HEK293 (cell line): ENCODE results near the gene DBX2.
"Not testable (repeated sequence)": the region's sequence is repeated elsewhere in the genome, so short reads cannot be mapped to it uniquely, and the experiment has no call there.

ENCODE experiments used
- CTCF ChIA-PET: fragments of 350-600 bp; formaldehyde crosslinking; extraction: SDS; loops from one replicate; lab custom pipeline; 2021; ENCODE audit warnings: antibody characterized with exemption; lab: Yijun Ruan, JAX
- POLR2A ChIA-PET: fragments of 300-600 bp; formaldehyde crosslinking; extraction: SDS; loops from one replicate; lab custom pipeline; 2020; ENCODE audit warnings: antibody characterized with exemption, inconsistent platforms; lab: Yijun Ruan, JAX
- H3K27ac ChIP-seq: fragments of 200-500 bp; sonication (Bioruptor generic); 2 replicates; pipeline ENCODE4 v1.5.1; 2014; ENCODE audit warnings: low read depth, low read length, control low read depth, inconsistent platforms; ENCODE audit errors: extremely low read depth
- H3K36me3 ChIP-seq, 2 experiments: fragments of 200-500 bp in 1 of 2; sonication (Bioruptor generic) in 1 of 2; 1 replicate in 1 of 2; 2 replicates in 1 of 2; pipeline ENCODE4 v1.5.1; 2014 to 2017; ENCODE audit warnings: inconsistent platforms in 2 of 2, low read length in 2 of 2; ENCODE audit not compliant: control insufficient read depth in 2 of 2, insufficient read depth in 1 of 2
- H3K4me1 ChIP-seq: fragments of 200-500 bp; sonication (Bioruptor generic); 2 replicates; pipeline ENCODE4 v1.5.1; 2014; ENCODE audit warnings: mild to moderate bottlenecking, low read length, inconsistent platforms; ENCODE audit not compliant: control insufficient read depth, insufficient read depth
- H3K4me3 ChIP-seq: 2 replicates; pipeline ENCODE4 v1.5.1; 2011; ENCODE audit warnings: low read depth, mild to moderate bottlenecking, control low read depth, low read length, moderate library complexity
- H3K9me3 ChIP-seq: fragments of 200-500 bp; sonication (Bioruptor generic); 2 replicates; pipeline ENCODE4 v1.5.1; 2014; ENCODE audit warnings: low read depth, low read length, inconsistent platforms; ENCODE audit not compliant: control insufficient read depth, insufficient read depth
- ATF2 ChIP-seq: fragments of 450-650 bp; formaldehyde crosslinking; IDR thresholded peaks from 2 replicates; pipeline ENCODE4 v1.5.1; 2016; ENCODE audit warnings: missing biosample characterization, missing genetic modification characterization, low read depth
- HOXC10 ChIP-seq: sonication (generic); formaldehyde crosslinking; IDR thresholded peaks from 2 replicates; pipeline ENCODE4 v1.8.1; 2023; ENCODE audit warnings: mild to moderate bottlenecking, missing genetic modification reagents
- ZBTB11 ChIP-seq: fragments of 450-650 bp; formaldehyde crosslinking; conservative IDR thresholded peaks from 2 replicates; pipeline ENCODE4 v1.5.1; 2016; ENCODE audit warnings: low read depth, missing biosample characterization, missing genetic modification characterization
- ZBTB8A ChIP-seq: fragments of 450-650 bp; formaldehyde crosslinking; IDR thresholded peaks from 2 replicates; pipeline ENCODE4 v1.5.1; 2016; ENCODE audit warnings: missing biosample characterization, missing genetic modification characterization
- ZNF140 ChIP-seq: fragments of 450-650 bp; formaldehyde crosslinking; IDR thresholded peaks from 2 replicates; pipeline ENCODE4 v1.5.1; 2016; ENCODE audit warnings: missing biosample characterization, missing genetic modification characterization
- ZNF174 ChIP-seq: fragments of 450-650 bp; formaldehyde crosslinking; IDR thresholded peaks from 2 replicates; pipeline ENCODE4 v1.5.0; 2017; ENCODE audit warnings: missing biosample characterization, mild to moderate bottlenecking, missing genetic modification characterization
- ZNF202 ChIP-seq: fragments of 450-650 bp; formaldehyde crosslinking; IDR thresholded peaks from 2 replicates; pipeline ENCODE4 v1.5.1; 2016; ENCODE audit warnings: missing biosample characterization, missing genetic modification characterization, borderline replicate concordance
- ZNF266 ChIP-seq: fragments of 450-650 bp; formaldehyde crosslinking; IDR thresholded peaks from 2 replicates; pipeline ENCODE4 v1.5.1; 2016; ENCODE audit warnings: missing biosample characterization, missing genetic modification characterization, low read depth
- ZNF292 ChIP-seq: fragments of 450-650 bp; formaldehyde crosslinking; IDR thresholded peaks from 2 replicates; pipeline ENCODE4 v1.5.1; 2016; ENCODE audit warnings: low read depth, missing biosample characterization, missing genetic modification characterization, borderline replicate concordance
- ZNF394 ChIP-seq: fragments of 450-650 bp; formaldehyde crosslinking; IDR thresholded peaks from 2 replicates; pipeline ENCODE4 v1.5.1; 2016; ENCODE audit warnings: missing biosample characterization, missing genetic modification characterization, mild to moderate bottlenecking, moderate library complexity, borderline replicate concordance
- ZNF423 ChIP-seq: fragments of 450-650 bp; formaldehyde crosslinking; IDR thresholded peaks from 2 replicates; pipeline ENCODE4 v1.5.1; 2016; ENCODE audit warnings: missing biosample characterization, missing genetic modification characterization
- ZNF426 ChIP-seq: fragments of 450-650 bp; formaldehyde crosslinking; IDR thresholded peaks from 2 replicates; pipeline ENCODE4 v1.5.1; 2017; ENCODE audit warnings: missing biosample characterization, missing genetic modification characterization, mild to moderate bottlenecking, inconsistent platforms, moderate library complexity
- ZNF501 ChIP-seq: fragments of 450-650 bp; formaldehyde crosslinking; IDR thresholded peaks from 2 replicates; pipeline ENCODE4 v1.5.1; 2016; ENCODE audit warnings: missing biosample characterization, missing genetic modification characterization
- ZNF510 ChIP-seq: fragments of 450-650 bp; formaldehyde crosslinking; IDR thresholded peaks from 2 replicates; pipeline ENCODE4 v1.5.1; 2018; ENCODE audit warnings: mild to moderate bottlenecking, missing genetic modification characterization, missing biosample characterization; ENCODE audit not compliant: insufficient replicate concordance
- ZNF555 ChIP-seq: fragments of 450-650 bp; formaldehyde crosslinking; conservative IDR thresholded peaks from 2 replicates; pipeline ENCODE4 v1.5.1; 2017; ENCODE audit warnings: missing biosample characterization, mild to moderate bottlenecking, missing genetic modification characterization, inconsistent platforms
- ZNF558 ChIP-seq: fragments of 450-650 bp; formaldehyde crosslinking; IDR thresholded peaks from 2 replicates; pipeline ENCODE4 v1.5.1; 2016; ENCODE audit warnings: missing biosample characterization, missing genetic modification characterization
- ZNF654 ChIP-seq: fragments of 450-650 bp; formaldehyde crosslinking; IDR thresholded peaks from 2 replicates; pipeline ENCODE4 v1.5.1; 2016; ENCODE audit warnings: low read depth, missing biosample characterization, missing genetic modification characterization
- TF ChIP-seq, protein P1 (sequence below): fragments of 450-650 bp; formaldehyde crosslinking; conservative IDR thresholded peaks from 2 replicates; pipeline ENCODE4 v1.5.1; 2016; ENCODE audit warnings: low read depth, missing biosample characterization, missing genetic modification characterization

The DBX2 gene

GRCh38 chr12:45095417-45095816 is 44.5 kb upstream of the DBX2 start:
- H3K4me1 ChIP-seq, H3K4me3 ChIP-seq, H3K36me3 ChIP-seq, H3K27ac ChIP-seq, POLR2A ChIA-PET, H3K9me3 ChIP-seq: not testable (repeated sequence)
- CTCF ChIA-PET = interaction anchor here (0.6 to 1.1 kb wide), 4 partner anchors 14 to 76 kb away, joined by 3 to 6 read pairs (median 4); no protein-coding TSS in a partner anchor
- TF ChIP-seq ZBTB8A (tag by site-specific recombination) (peak; percentile 45; the same call in 1 of the 2 replicates), ZNF292 (0 out of 2 replicates have a peak, but pooled peaks have one; percentile 18), ZNF555 (peak; percentile 50), ZNF510 (peak; percentile 29), ZNF654 (tag by site-specific recombination) (0 out of 2 replicates have a peak, but pooled peaks have one; percentile 10), ZNF394 (tag by site-specific recombination) (peak; percentile 82), ZNF266 (tag by site-specific recombination) (0 out of 2 replicates have a peak, but pooled peaks have one; percentile 11), ZNF202 (tag by site-specific recombination) (0 out of 2 replicates have a peak, but pooled peaks have one; percentile 16), ZNF140 (peak; percentile 12; the same call in 1 of the 2 replicates), ZBTB11 (tag by site-specific recombination) (peak; percentile 46), ZNF426 (tag by site-specific recombination) (peak; percentile 61)
- TF ChIP-seq, protein P1, sequence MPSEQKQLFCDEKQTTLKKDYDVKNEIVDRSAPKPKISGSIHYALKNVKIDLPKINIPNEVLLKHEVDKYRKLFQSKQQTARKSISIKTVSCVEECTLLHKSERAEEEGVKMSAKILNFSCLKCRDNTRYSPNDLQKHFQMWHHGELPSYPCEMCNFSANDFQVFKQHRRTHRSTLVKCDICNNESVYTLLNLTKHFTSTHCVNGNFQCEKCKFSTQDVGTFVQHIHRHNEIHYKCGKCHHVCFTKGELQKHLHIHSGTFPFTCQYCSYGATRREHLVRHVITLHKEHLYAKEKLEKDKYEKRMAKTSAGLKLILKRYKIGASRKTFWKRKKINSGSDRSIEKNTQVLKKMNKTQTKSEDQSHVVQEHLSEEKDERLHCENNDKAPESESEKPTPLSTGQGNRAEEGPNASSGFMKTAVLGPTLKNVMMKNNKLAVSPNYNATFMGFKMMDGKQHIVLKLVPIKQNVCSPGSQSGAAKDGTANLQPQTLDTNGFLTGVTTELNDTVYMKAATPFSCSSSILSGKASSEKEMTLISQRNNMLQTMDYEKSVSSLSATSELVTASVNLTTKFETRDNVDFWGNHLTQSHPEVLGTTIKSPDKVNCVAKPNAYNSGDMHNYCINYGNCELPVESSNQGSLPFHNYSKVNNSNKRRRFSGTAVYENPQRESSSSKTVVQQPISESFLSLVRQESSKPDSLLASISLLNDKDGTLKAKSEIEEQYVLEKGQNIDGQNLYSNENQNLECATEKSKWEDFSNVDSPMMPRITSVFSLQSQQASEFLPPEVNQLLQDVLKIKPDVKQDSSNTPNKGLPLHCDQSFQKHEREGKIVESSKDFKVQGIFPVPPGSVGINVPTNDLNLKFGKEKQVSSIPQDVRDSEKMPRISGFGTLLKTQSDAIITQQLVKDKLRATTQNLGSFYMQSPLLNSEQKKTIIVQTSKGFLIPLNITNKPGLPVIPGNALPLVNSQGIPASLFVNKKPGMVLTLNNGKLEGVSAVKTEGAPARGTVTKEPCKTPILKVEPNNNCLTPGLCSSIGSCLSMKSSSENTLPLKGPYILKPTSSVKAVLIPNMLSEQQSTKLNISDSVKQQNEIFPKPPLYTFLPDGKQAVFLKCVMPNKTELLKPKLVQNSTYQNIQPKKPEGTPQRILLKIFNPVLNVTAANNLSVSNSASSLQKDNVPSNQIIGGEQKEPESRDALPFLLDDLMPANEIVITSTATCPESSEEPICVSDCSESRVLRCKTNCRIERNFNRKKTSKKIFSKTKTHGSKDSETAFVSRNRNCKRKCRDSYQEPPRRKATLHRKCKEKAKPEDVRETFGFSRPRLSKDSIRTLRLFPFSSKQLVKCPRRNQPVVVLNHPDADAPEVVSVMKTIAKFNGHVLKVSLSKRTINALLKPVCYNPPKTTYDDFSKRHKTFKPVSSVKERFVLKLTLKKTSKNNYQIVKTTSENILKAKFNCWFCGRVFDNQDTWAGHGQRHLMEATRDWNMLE = peak; percentile 73

DNA sequence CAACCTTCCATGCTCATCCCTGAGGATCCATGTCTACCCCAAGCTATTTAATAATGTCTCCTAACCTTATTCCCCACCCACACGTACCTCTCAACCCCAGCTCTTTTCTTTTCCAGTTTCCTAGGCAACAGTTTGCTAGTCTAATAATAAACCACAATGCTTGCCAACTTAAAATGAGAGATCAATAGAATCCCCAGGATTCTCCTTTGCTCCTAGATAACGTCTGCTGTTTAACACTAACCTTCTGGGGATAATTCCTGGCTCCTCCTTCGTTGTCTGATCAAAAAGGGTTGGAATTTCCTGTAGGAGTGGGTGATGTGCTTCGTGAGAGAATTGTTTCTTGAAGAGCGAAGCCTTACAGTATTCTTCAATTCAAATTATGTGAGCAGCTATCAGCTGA is 42.2 kb upstream of the DBX2 start:
- ChIA-PET POLR2A (no interaction called here), CTCF (no interaction called here)
- Histone ChIP-seq H3K36me3 (no peaks in the 10 kb centered on the region), H3K4me1 (no peaks in the 10 kb centered on the region), H3K9me3 (no peaks in the 10 kb centered on the region), H3K27ac (no peak overlapping the region), H3K4me3 (no peak overlapping the region)
- TF ChIP-seq ZNF423 (tag by site-specific recombination) (no peak), ZNF174 (no peak), ZNF501 (no peak), HOXC10 (CRISPR knock-in tag) (no peak), ATF2 (tag by site-specific recombination) (no peak), ZNF558 (tag by site-specific recombination) (no peak)
